Skeletal muscle cell (primary cell): Measurements from ENCODE around the gene POFUT2.

Experiments
- DNase-seq: peaks from one replicate; pipeline ENCODE4 v3.0.0-alpha.2; 2010; ENCODE audit warnings: low read depth
- H3K4me3 ChIP-seq: 2 replicates; pipeline ENCODE4 v1.5.1; 2011; ENCODE audit warnings: low read depth, mild to moderate bottlenecking, control low read depth, low read length, moderate library complexity

The POFUT2 gene

GRCh38 chr21:45327441-45328197 lies 39.9 kb upstream of the POFUT2 start:
- H3K4me3 ChIP-seq = no peak overlapping the region
- no peak for DNase-seq

DNA sequence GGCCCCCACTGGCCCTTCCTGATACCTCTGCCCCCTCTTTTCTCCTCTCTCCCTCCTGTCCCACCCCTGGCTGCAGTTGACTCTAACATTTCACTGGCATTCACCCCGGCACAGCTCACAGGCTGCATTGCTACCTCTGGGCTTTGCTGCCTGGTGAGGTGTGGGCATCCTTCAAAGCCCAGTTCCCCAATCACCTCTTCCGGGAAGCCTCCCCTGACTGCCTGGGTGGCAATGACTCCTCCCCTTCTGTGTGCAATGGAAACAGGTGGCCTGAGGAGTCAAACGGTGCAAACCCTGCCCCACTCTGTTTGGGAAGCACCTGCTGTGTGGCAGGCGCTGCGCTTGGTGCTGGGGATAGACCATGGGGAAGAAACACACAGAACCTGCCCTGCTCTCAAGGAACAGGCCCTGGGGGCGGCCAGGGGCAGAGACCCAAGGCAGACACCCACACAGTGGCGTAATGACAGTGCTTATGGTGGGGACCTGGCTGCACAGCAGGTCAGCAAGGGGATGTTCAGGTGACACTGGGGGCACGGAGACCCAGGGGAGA lies 39.3 kb upstream of the POFUT2 start:
- no peak overlapping the region for H3K4me3 ChIP-seq
- DNase-seq = no peak

DNA sequence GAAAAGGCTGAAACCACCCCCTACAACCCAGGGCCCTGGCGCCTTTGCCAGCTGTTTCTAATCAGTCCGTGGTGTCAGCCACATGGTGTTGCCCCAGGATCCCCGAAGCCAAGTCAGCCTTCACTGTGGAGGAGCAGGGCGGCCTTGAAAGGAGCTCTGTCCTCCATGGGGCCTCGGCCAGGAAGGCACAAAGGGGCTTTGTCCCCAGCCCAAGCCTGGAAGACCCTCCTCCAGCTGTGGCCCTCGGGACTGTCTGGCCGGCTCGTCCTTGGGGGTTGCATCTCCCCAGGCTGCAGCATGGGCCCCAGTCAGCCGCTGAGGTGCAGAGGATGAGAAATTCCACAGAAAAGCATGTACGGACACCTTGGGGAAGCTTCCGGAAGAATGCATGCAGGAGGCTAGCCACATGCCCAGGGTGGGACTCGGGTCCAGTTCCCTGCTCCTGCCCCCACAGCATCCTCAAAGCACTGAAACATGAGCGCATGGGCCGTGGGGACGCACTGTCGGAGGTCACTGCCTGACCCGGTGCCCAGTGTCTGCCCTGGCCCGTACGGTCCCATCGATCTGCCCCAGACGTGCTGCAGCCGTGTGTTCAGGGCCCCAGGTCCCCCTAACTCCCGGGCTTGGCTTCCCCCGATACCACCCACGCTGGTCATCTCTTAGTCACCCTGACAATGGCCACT lies 38.6 kb upstream of the POFUT2 start:
- no peak overlapping the region for H3K4me3 ChIP-seq
- DNase-seq = no peak

- DNase-seq = no peak
- no peak overlapping the region for H3K4me3 ChIP-seq
Measured at GRCh38 chr21:45325206-45326168, 37.8 kb upstream of the POFUT2 start.

GRCh38 chr21:45324489-45325205 lies 37.0 kb upstream of the POFUT2 start:
- no peak overlapping the region for H3K4me3 ChIP-seq
- no peak for DNase-seq

DNA sequence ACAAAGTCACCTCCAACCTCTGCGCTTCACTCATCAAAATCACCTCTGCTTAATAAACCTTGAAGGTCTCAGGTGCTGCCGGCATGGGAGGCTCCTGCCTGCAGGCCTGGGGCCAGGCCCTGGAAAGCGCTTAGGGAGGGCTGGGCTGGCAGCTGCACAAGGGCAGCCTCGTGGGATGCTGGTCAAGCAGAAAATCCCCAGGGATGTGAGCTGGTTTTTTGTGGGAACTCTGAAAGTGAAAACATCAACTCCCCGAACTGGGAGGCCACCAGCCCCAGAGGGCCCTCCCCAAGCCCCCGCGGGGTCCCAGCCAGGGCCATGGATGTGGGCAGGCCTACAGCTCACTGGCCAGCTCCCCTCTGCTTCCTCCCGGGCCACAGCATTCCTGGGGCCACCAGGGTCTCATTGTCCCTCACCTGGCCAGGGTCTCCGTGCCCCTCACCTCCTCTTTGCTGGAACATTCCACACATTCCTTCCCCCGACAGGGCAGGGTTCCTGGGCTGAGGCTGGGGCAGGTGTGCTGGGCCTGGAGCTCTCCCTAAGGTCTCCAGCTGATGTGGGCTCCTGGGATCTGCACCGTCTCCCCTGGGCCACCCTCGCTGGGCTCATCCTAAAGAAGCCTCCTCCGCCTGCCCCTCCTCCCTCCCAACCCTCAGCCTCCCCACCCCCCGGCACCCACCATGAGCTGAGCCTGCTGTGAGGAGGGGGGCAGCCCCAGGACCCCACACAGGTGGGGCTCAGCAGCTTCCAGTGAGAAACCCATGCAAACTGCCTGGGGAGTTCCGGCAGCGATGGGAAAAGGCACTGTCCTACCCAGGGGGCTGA lies 36.0 kb upstream of the POFUT2 start:
- DNase-seq = no peak
- no peak overlapping the region for H3K4me3 ChIP-seq

DNA sequence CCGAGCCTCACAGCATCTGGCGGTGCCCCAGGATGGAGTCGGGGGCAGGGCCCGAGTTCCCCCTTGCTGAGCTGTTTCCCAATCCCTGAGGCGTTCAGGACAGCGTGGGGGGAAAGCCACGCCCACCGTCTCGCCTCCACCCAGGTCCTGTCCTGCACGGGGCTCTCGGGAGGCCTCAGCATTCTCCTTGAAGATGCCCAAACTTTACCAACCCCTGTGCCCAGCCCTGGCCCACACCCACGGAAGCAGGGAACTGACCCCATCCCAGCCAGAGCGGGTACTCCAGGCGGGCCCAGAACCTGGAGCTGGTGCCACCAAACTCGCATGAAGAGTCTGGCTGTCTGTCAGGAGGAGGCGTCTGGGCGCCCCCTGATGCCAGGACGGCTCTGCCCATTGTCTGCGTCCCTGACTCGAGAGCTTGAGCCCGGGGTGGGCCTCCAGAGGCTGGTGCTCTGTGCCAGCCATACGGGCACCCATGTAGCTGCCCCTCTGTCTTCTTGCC lies 35.3 kb upstream of the POFUT2 start:
- no peak for DNase-seq
- H3K4me3 ChIP-seq = no peak overlapping the region

DNA sequence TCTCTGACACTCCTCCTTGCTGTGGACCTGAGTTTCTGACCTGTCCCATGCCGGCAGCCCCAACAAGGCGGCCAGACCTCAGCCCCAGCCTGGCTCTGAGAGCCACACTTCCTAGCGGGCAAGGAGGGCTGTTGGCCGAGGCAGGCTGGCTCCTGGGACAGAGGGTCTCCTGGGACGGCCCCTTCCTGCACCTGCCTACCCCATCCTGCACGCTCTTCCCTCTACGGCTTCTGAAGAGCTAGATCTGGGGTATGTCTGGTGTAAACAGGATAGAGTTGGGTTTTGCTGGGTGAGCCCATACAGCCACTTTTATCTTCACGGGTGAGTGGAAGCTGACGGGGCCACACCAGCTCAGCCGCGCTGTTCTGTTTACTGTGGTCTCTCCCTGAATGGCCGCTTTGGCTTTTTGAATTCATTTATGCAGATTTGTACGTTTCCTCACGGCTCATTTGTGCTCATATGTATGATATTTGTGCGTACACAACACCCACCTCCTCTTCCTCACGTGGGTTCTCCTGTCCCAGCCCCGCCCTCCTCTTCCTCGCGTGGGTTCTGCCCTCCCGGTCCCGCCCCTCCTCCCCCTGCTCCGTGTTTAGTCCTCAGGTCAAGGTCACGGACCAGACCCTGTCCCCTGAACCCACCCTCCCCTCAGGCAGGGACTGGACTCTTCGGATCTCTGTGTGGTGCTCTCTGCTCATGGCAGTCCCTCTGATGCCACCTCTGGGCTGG lies 34.7 kb upstream of the POFUT2 start:
- no peak for DNase-seq
- H3K4me3 ChIP-seq = no peak overlapping the region

DNA sequence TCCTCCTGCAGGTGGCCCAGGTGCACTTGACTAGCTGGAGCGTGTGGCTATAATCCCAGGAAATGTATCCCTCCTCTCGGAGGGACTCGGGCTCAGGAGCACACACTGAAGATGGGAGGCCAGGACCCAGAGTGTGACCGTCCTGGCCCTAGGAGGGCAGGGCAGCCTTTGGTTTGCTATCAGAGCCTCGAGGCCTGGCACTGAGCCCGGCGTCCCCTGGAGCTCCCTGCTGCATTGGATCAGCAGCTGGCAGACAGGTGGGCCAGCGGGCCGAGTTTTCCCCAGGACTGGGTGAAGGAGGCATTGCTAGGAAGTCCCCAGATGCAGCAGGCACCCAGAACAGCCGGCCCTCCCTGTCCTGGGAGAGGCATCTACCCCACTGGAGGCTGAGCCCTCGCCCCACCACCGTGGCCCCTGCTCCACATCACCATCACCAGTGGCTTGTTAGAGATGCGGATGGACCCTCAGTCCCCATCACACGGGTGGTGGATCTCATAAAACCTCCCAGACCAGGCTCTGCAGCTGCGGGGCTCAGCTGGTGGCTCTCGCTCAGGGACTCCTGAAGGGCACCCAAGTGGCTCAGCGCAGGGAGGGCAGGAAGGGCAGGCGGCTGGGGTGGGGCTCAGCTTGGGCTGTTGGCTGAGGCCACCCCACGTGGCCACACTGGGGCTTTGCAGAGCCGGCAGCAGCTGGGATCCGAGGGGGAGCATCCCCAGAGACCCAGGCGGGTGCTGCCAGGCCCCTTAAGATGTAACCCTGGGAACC lies 32.7 kb upstream of the POFUT2 start:
- no peak for DNase-seq
- H3K4me3 ChIP-seq = no peak overlapping the region

GRCh38 chr21:45319461-45320211 lies 31.9 kb upstream of the POFUT2 start:
- no peak overlapping the region for H3K4me3 ChIP-seq
- no peak for DNase-seq

DNA sequence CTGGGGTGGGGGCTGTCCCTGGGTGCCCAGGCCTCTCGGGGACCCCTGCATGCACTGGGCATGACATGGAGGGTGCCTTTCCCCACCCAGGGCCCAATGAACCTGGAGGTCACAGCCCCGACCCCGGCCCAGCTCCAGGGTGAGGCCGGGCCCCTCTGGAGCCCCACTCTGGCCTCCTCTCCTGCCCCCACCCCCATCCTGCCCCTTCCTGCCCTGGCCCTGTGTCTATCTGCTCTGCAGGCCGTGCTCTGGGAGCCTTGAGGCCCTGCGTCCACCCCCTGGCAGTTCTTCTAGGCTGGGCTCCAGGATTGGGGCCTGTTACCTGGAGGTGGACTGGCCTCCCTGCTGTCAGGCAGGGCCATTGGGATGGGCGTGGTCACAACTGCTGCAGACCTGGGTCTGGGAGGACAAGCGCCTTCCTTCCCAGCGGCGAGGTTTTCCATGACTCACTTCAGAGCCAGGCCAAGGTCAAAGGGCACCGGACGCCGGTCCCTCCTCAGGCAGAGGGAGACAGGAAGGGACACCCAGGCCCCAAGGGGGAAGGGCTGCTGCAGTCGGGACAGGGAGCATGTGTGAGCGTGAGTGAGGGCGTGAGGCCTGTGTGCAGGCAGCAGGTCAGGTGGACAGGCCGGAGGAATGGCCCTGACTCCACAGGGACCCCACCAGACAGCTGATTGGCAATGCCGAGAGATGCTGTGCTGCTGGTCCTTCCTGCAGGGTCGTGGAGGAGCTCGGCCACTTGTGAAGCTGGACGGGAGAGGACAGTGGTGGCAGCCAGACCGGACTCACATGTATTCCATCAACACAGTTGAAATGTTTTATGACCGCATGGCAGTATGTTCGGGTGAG lies 31.1 kb upstream of the POFUT2 start:
- no peak overlapping the region for H3K4me3 ChIP-seq

DNA sequence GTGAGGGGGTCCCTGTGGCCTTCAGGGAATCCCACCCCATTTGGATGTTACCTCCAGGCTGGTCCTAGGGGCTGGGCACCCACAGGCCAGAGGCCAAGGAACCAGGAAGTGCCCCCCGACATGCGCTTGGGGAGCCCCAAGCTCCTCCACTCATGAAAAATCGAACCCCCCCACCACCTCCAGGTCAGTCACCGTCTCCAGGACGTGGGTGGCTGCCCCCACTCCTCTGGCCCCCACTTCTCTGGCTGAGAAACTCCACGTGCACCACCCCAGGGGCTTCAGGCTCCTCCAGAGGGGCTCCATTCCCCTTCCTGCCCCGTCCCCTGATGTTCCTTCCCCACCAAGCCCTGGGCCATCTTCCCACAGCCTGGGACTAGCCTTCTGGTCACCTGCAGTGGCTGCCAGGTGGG lies 30.5 kb upstream of the POFUT2 start:
- no peak overlapping the region for H3K4me3 ChIP-seq
- DNase-seq = no peak

More for the DNA sequence above, 31.1 kb upstream of the POFUT2 start:
- no peak for DNase-seq

GRCh38 chr21:45317398-45318145 lies 29.9 kb upstream of the POFUT2 start:
- peak; percentile 75 for DNase-seq
- no peak overlapping the region for H3K4me3 ChIP-seq

GRCh38 chr21:45316871-45317397 lies 29.2 kb upstream of the POFUT2 start:
- H3K4me3 ChIP-seq = no peak overlapping the region
- no peak for DNase-seq
